CD14-positive monocyte (primary cell): Measurements from ENCODE around the gene PSG1. TPM values are rescaled to one million over a fixed set of nuclear protein-coding genes. Genes with fewer than 3 reads are reported as not detected.
"Not testable (repeated sequence)": the region's sequence is repeated elsewhere in the genome, so short reads cannot be mapped to it uniquely, and the experiment has no call there.

ENCODE experiments used
- DNase-seq, 3 donors: peaks; one replicate each; pipeline ENCODE4 v3.0.0-alpha.2; 2011 to 2022
- H2AFZ ChIP-seq: 2 replicates; pipeline ENCODE4 v1.6.0; 2012; ENCODE audit warnings: mild to moderate bottlenecking, low read depth, low read length, inconsistent platforms; ENCODE audit not compliant: insufficient read depth, poor library complexity, severe bottlenecking
- H3K27ac ChIP-seq, 2 donors: 1 replicate in 1 of 2; 2 replicates in 1 of 2; pipeline ENCODE4 v1.5.1; 2012 to 2013; ENCODE audit warnings: low read length in 2 of 2, control low read depth in 1 of 2, inconsistent platforms in 1 of 2, low read depth in 1 of 2, mild to moderate bottlenecking in 1 of 2
- H3K27me3 ChIP-seq, 2 donors: one replicate each; pipeline versions ENCODE4 v1.6.0 to v1.6.1; 2011 to 2013; ENCODE audit warnings: low read length in 2 of 2; ENCODE audit not compliant: control insufficient read depth in 2 of 2, insufficient read depth in 2 of 2
- H3K36me3 ChIP-seq, 2 donors: replicated peaks in 1 of 2; 1 replicate in 1 of 2; 2 replicates in 1 of 2; pipeline versions ENCODE4 v1.5.1 to v1.6.1; 2012 to 2013; ENCODE audit warnings: low read length in 2 of 2, control low read depth in 1 of 2, inconsistent platforms in 1 of 2, mild to moderate bottlenecking in 1 of 2; ENCODE audit not compliant: insufficient read depth in 2 of 2, control insufficient read depth in 1 of 2
- H3K4me1 ChIP-seq, 2 donors: 1 replicate in 1 of 2; 2 replicates in 1 of 2; pipeline versions ENCODE4 v1.5.1 to v1.6.1; 2012 to 2013; ENCODE audit warnings: low read length in 2 of 2, control low read depth in 1 of 2, inconsistent platforms in 1 of 2, mild to moderate bottlenecking in 1 of 2, moderate library complexity in 1 of 2; ENCODE audit not compliant: insufficient read depth in 2 of 2, control insufficient read depth in 1 of 2
- H3K4me2 ChIP-seq: replicated peaks from 2 replicates; pipeline ENCODE3; 2012; ENCODE audit warnings: low read length, moderate library complexity, mild to moderate bottlenecking; ENCODE audit not compliant: poor library complexity, severe bottlenecking; ENCODE audit errors: extremely low read depth
- H3K4me3 ChIP-seq, 3 experiments: fragments of 200-600 bp in 1 of 3; sonication (generic) in 1 of 3; replicated peaks in 1 of 3; 1 replicate in 2 of 3; 2 replicates in 1 of 3; pipeline ENCODE4 v1.5.1; 2011 to 2013; ENCODE audit warnings: low read length in 3 of 3, mild to moderate bottlenecking in 3 of 3, control low read depth in 2 of 3, low read depth in 2 of 3, inconsistent platforms in 1 of 3, moderate library complexity in 1 of 3
- H3K79me2 ChIP-seq: 2 replicates; pipeline ENCODE4 v1.6.0; 2012; ENCODE audit warnings: mild to moderate bottlenecking, control low read depth, inconsistent platforms, low read length, moderate library complexity; ENCODE audit not compliant: insufficient read depth
- H3K9ac ChIP-seq: 2 replicates; pipeline ENCODE4 v1.6.0; 2017; ENCODE audit warnings: low read length, mild to moderate bottlenecking; ENCODE audit not compliant: insufficient read depth, poor library complexity, severe bottlenecking
- H3K9me3 ChIP-seq, 2 donors: replicated peaks in 1 of 2; 1 replicate in 1 of 2; 2 replicates in 1 of 2; pipeline versions ENCODE4 v1.5.1 to v1.6.1; 2012 to 2013; ENCODE audit warnings: low read length in 2 of 2, control low read depth in 1 of 2; ENCODE audit not compliant: control insufficient read depth in 1 of 2, insufficient read depth in 1 of 2
- H4K20me1 ChIP-seq: 2 replicates; pipeline ENCODE4 v1.6.0; 2012; ENCODE audit warnings: mild to moderate bottlenecking, low read length, control low read depth, moderate library complexity; ENCODE audit not compliant: insufficient read depth
- H3K27ac Mint-ChIP-seq, 7 donors: one replicate each; pipeline ENCODE4 v1.8.0; 2020; ENCODE audit warnings: mild to moderate bottlenecking in 7 of 7, mixed read lengths in 7 of 7, moderate library complexity in 6 of 7, inconsistent platforms in 2 of 7
- H3K27me3 Mint-ChIP-seq, 3 donors: one replicate each; pipeline ENCODE4 v1.8.0; 2021 to 2022; ENCODE audit warnings: low read depth in 3 of 3, mild to moderate bottlenecking in 3 of 3, mixed read lengths in 3 of 3, moderate library complexity in 3 of 3, inconsistent platforms in 1 of 3
- H3K36me3 Mint-ChIP-seq, 2 donors: one replicate each; pipeline ENCODE4 v1.8.0; 2020; ENCODE audit warnings: mixed read lengths in 2 of 2, inconsistent platforms in 1 of 2, mild to moderate bottlenecking in 1 of 2
- H3K4me1 Mint-ChIP-seq: one replicate; pipeline ENCODE4 v1.8.0; 2020; ENCODE audit warnings: mild to moderate bottlenecking, mixed read lengths
- H3K4me3 Mint-ChIP-seq, 2 donors: one replicate each; pipeline ENCODE4 v1.8.0; 2020; ENCODE audit warnings: mild to moderate bottlenecking in 2 of 2, mixed read lengths in 2 of 2, moderate library complexity in 1 of 2
- H3K9me3 Mint-ChIP-seq, 7 donors: one replicate each; pipeline ENCODE4 v1.8.0; 2020 to 2022; ENCODE audit warnings: mixed read lengths in 7 of 7, mild to moderate bottlenecking in 6 of 7, moderate library complexity in 6 of 7, inconsistent platforms in 2 of 7
- WGBS: methylation state at CpG from one replicate; pipeline ENCODE4 v1.1.5; 2013; ENCODE audit warnings: missing lambda C conversion rate; ENCODE audit not compliant: insufficient coverage; 5-methylcytosine and 5-hydroxymethylcytosine counted together
- intact Hi-C, 2 donors: fragments of 100-400 bp; cut with micrococcal nuclease; formaldehyde crosslinking; loops; one replicate each; pipeline versions ENCODE4 v1.15.0 to v1.15.1; 2023
- polyA plus RNA-seq, 3 donors: library from polyadenylated mRNA; depleted of rRNA in 1 of 3; unstranded in 2 of 3; stranded (reverse) in 1 of 3; fragments of 300-500 nt in 2 of 3; fragments of >200 nt in 1 of 3; fragmentation: Illumina TruSeq in 2 of 3; gene quantifications; 1 replicate in 2 of 3; 2 replicates in 1 of 3; pipeline ENCODE4 v1.2.3, GENCODE V29; 2012 to 2021

Gene PSG1
- polyA plus RNA-seq, 3 donors = not detected

GRCh38 chr19:42911731-42912130, 32.2 kb upstream of the PSG1 start:
- H3K9me3 ChIP-seq, H3K27me3 Mint-ChIP-seq, H3K4me1 Mint-ChIP-seq, H3K36me3 Mint-ChIP-seq, H3K4me2 ChIP-seq, H3K27me3 ChIP-seq, DNase-seq, H3K4me1 ChIP-seq, H3K9ac ChIP-seq, H3K9me3 Mint-ChIP-seq, H3K79me2 ChIP-seq, H3K4me3 Mint-ChIP-seq, H4K20me1 ChIP-seq, intact Hi-C loops, H2AFZ ChIP-seq, H3K27ac Mint-ChIP-seq, H3K4me3 ChIP-seq, H3K36me3 ChIP-seq, H3K27ac ChIP-seq: not testable (repeated sequence)
- 93% methylated on average over 3 of the region's 5 CpGs for WGBS

DNA sequence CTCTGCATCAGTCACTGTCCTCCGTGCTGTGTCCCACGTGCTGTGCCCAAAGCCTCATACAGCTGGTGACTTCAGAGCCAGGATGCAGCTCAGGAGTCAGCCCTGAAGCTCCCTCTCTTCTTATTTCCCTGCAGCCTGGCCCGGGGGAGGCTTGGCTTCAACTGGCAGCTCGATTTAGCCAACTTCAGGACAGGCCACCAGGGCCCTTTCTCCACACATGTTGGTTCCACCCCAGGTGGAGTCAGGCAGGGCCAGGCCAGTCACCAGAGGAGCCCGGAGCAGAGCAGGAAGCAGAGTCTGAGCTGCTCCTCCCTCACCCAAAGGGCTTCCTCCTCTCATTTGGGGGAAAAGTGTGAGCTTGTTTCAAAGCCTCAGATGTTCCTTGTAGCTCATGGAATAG, 26.6 kb upstream of the PSG1 start:
- 78% methylated on average over 4 of the region's 5 CpGs for WGBS
- H3K9me3 Mint-ChIP-seq = not testable (repeated sequence)

GRCh38 chr19:42900561-42900960, 21.0 kb upstream of the PSG1 start:
- H3K27me3 ChIP-seq, H3K27ac Mint-ChIP-seq, H3K9me3 Mint-ChIP-seq, H3K79me2 ChIP-seq, H3K4me1 ChIP-seq, H3K36me3 Mint-ChIP-seq, H3K9ac ChIP-seq, H3K4me1 Mint-ChIP-seq, H3K9me3 ChIP-seq, DNase-seq, intact Hi-C loops, H3K4me2 ChIP-seq, H3K4me3 Mint-ChIP-seq, H3K27me3 Mint-ChIP-seq, H2AFZ ChIP-seq, H3K27ac ChIP-seq, H4K20me1 ChIP-seq, H3K36me3 ChIP-seq, H3K4me3 ChIP-seq: not testable (repeated sequence)
- WGBS = no CpG with 5 or more reads among the region's 4 CpGs

More for the DNA sequence above, 26.6 kb upstream of the PSG1 start:
- H3K4me2 ChIP-seq, H3K4me1 Mint-ChIP-seq, H3K4me1 ChIP-seq, H3K36me3 Mint-ChIP-seq, H4K20me1 ChIP-seq, H3K9ac ChIP-seq, H3K4me3 Mint-ChIP-seq, H3K27me3 ChIP-seq, H3K27ac Mint-ChIP-seq, H3K27me3 Mint-ChIP-seq, H2AFZ ChIP-seq, DNase-seq, H3K27ac ChIP-seq, H3K79me2 ChIP-seq, H3K9me3 ChIP-seq, H3K4me3 ChIP-seq, intact Hi-C loops, H3K36me3 ChIP-seq: not testable (repeated sequence)

DNA sequence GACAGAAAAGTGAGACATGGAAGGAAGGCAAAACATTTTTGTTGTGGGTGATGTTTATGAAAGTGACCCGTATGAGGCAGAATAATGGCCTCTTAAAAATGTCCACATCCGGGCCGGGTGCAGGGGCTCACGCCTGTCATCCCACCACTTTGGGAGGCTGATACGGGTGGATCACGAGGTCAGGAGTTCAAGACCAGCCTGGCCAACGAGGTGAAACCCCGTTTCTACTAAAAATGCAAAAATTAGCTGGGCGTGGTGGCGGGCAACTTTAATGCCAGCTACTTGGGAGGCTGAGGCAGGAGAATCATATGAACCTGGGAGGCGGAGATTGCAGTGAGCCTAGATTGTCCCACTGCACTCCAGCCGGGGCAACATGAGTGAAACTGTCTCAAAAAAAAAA, 20.2 kb upstream of the PSG1 start:
- H3K36me3 ChIP-seq, H3K27ac Mint-ChIP-seq, DNase-seq, H3K4me3 Mint-ChIP-seq, H3K4me1 ChIP-seq, H3K4me2 ChIP-seq, H2AFZ ChIP-seq, H3K79me2 ChIP-seq, H3K36me3 Mint-ChIP-seq, H3K9me3 Mint-ChIP-seq, H3K27me3 Mint-ChIP-seq, H3K4me3 ChIP-seq, intact Hi-C loops, H3K27ac ChIP-seq, H3K27me3 ChIP-seq, H3K9me3 ChIP-seq, H3K9ac ChIP-seq, H3K4me1 Mint-ChIP-seq, H4K20me1 ChIP-seq: not testable (repeated sequence)
- 93% methylated on average over 9 of the region's 12 CpGs for WGBS
